Epithelial cell of proximal tubule (primary cell): ENCODE data around the gene ZNF638. TPM values are rescaled to one million over a fixed set of nuclear protein-coding genes. Genes with fewer than 3 reads are reported as not detected.

Source experiments
- DNase-seq: peaks from one replicate; pipeline ENCODE4 v3.0.0-alpha.2; 2011; ENCODE audit warnings: low read depth
- H3K4me3 ChIP-seq: 2 replicates; pipeline ENCODE4 v1.5.1; 2011; ENCODE audit warnings: low read depth, mild to moderate bottlenecking, low read length
- CTCF ChIP-seq: conservative IDR thresholded peaks from 2 replicates; pipeline ENCODE4 v1.5.1; 2012; ENCODE audit warnings: low read depth, mild to moderate bottlenecking, low read length
- total RNA-seq: library from RNA; depleted of rRNA; stranded (reverse); fragments of >200 nt; gene quantifications from 2 replicates; pipeline ENCODE4 v1.2.3, GENCODE V29; 2015

ZNF638 gene
- total RNA-seq, 1 donor from 2014 or later = 69.0 TPM

- no peak for DNase-seq
- no peak overlapping the region for H3K4me3 ChIP-seq
- no peak for TF ChIP-seq CTCF
Observed at GRCh38 chr2:71482055-71482454, 150.5 kb downstream of the ZNF638 start.

GRCh38 chr2:71483246-71483645 is 151.7 kb downstream of the ZNF638 start:
- no peak overlapping the region for H3K4me3 ChIP-seq
- TF ChIP-seq CTCF = no peak
- no peak for DNase-seq

- TF ChIP-seq CTCF = no peak
- DNase-seq = no peak
- no peak overlapping the region for H3K4me3 ChIP-seq
Observed at GRCh38 chr2:71484354-71484753, 152.8 kb downstream of the ZNF638 start.

Other genes with a start within 250 kb of the ZNF638 start
- 2.4 and 2.9 TPM in 2 replicates for gene MCEE, start 201.6 kb upstream of the ZNF638 start, total RNA-seq
- 20.5 and 23.4 TPM in 2 replicates for gene MPHOSPH10, start 201.1 kb upstream of the ZNF638 start, total RNA-seq
- gene PAIP2B, start 104.7 kb upstream of the ZNF638 start, total RNA-seq = 0.87 and 1.4 TPM in 2 replicates
- 6.3 and 8.2 TPM in 2 replicates for gene DYSF, start 121.8 kb downstream of the ZNF638 start, total RNA-seq